ENCODE measurements around the gene BTAF1. TPM values are rescaled to one million over a fixed set of nuclear protein-coding genes. Genes with fewer than 3 reads are reported as not detected.

The BTAF1 gene
- total and polyA plus RNA-seq, 10 of the 15 experiments (the other 5 are each of a cell fraction or from before 2014, with no cell fraction given), result 11.8 to 157 (median 55.5) TPM

DNA sequence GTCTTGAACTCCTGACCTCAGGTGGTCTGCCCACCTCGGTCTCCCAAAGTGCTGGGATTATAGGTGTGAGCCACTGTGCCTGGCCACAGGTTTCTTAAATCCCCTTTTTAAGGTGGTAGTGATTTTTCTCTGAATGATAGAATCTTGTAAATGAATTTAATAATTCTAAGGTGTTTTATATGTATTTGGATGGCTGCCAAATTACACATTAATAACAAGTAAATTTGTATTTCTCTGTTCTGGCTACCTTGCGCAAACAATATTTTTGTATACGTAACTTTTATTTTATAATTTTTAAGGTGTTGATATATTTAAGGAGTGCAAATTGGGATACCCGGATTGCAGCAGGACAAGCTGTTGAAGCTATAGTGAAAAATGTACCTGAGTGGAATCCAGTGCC is 16.1 kb downstream of the BTAF1 start:
- H3K4me2 ChIP-seq (ENCODE audit: control insufficient read depth, insufficient read depth), result no peak overlapping the region
- 100% methylated on average over 4 of the region's 4 CpGs for WGBS (ENCODE audit: insufficient coverage, insufficient replicate concordance, low lambda C conversion rate, missing lambda C conversion rate)
- H3K27me3 ChIP-seq (replicated peaks in 1 of 2; ENCODE audit: control insufficient read depth in 2 of 2, insufficient read depth in 2 of 2, low read length in 1 of 2), result no peaks in the 10 kb centered on the region
- H4K20me1 ChIP-seq (ENCODE audit: control insufficient read depth, insufficient read depth), result no peaks in the 10 kb centered on the region
- H3K9ac ChIP-seq (ENCODE audit: control insufficient read depth, insufficient read depth, low read length), result no peak overlapping the region
- no peak for FAIRE-seq
- CTCF ChIA-PET, result interaction anchor here (0.5 to 0.9 kb wide), 2 partner anchors 16 to 354 kb away, joined by 3 read pairs; partner anchors contain the start of gene BTAF1
- no peaks in the 10 kb centered on the region; the same call in 2 of the 3 replicates for H3K9me3 ChIP-seq (replicated peaks; ENCODE audit: control insufficient read depth, insufficient read depth, low read length)
- no peaks in the 10 kb centered on the region for H3K4me1 ChIP-seq (ENCODE audit: control insufficient read depth, insufficient read depth, low read length)
- ATAC-seq, result no peak
- POLR2A ChIA-PET, result interaction anchor here (1.1 kb wide), 1 partner anchor 52 kb away, joined by 5 read pairs; no protein-coding TSS in a partner anchor
- BruUV-seq (replicated peaks), result no TSS peak
- no peak overlapping the region for H2AFZ ChIP-seq (ENCODE audit: control insufficient read depth, low read depth, low read length)
- no peak overlapping the region for H3K27ac ChIP-seq (ENCODE audit: control insufficient read depth, insufficient read depth)
- H3K36me3 ChIP-seq (ENCODE audit: control insufficient read depth in 2 of 2, insufficient read depth in 2 of 2, low read length in 1 of 2), result peaks cover 11 to 18% of the 10 kb centered on the region in 2 experiments
- SMC1A ChIA-PET (ENCODE audit: uncharacterized antibody, unreplicated experiment), result interaction anchor here (1.1 to 1.2 kb wide), 3 partner anchors 11 to 18 kb away, joined by 3 to 4 read pairs (median 4); partner anchors contain the start of gene BTAF1
- DNase-seq (ENCODE audit: low read depth, low spot score), result no peak
- RAD21 ChIA-PET (ENCODE audit: unreplicated experiment), result no interaction called here
- intact Hi-C loops (cut with micrococcal nuclease; ENCODE audit: unreplicated experiment), result no loop called here
- in situ Hi-C loops (cut with MboI), result no loop called here
- H3K4me3 ChIP-seq, result no peak overlapping the region
- peaks cover 38% of the 10 kb centered on the region for H3K79me2 ChIP-seq (ENCODE audit: control insufficient read depth, insufficient read depth, low read length)
- no peak for TF ChIP-seq CREM (IDR thresholded peaks at IDR 0.05; ENCODE audit: low read depth)
- TF ChIP-seq CBFB (IDR thresholded peaks at IDR 0.05; ENCODE audit: low read depth), result no peak
- no peak for TF ChIP-seq RCOR1 (conservative IDR thresholded peaks at IDR 0.05; ENCODE audit: low read depth, low read length)
- TF ChIP-seq IRF4 (IDR thresholded peaks at IDR 0.05; ENCODE audit: low read depth, low read length), result no peak
- no peak for TF ChIP-seq SIX5 (IDR thresholded peaks at IDR 0.05; ENCODE audit: low read depth, low read length, severe bottlenecking)
- TF ChIP-seq KLF5 (IDR thresholded peaks at IDR 0.05; ENCODE audit: partially characterized antibody), result no peak
- TF ChIP-seq BHLHE40 (IDR thresholded peaks at IDR 0.05; ENCODE audit: borderline replicate concordance in 1 of 2, low read depth in 2 of 2, low read length in 1 of 2), result no peak
- no peak for TF ChIP-seq RELA (IDR thresholded peaks at IDR 0.05; ENCODE audit: borderline replicate concordance, partially characterized antibody)
- no peak for TF ChIP-seq HDGF (IDR thresholded peaks at IDR 0.05)

Measured in GM12878 (cell line).